Mesenchymal stem cell (in vitro differentiated cells and primary cell): ENCODE measurements around the gene MRPS34.

Experiments
- DNase-seq: peaks from one replicate; pipeline ENCODE4 v3.0.0-alpha.2; 2013
- H2AFZ ChIP-seq: one replicate; pipeline ENCODE4 v1.6.1; 2013; ENCODE audit warnings: low read depth, mild to moderate bottlenecking, control low read depth, inconsistent platforms, low read length, moderate library complexity
- H2AK5ac ChIP-seq: 2 replicates; pipeline ENCODE4 v1.6.1; 2013; ENCODE audit warnings: low read length, moderate library complexity, mild to moderate bottlenecking, inconsistent platforms; ENCODE audit not compliant: severe bottlenecking
- H2BK120ac ChIP-seq: one replicate; pipeline ENCODE4 v1.6.1; 2013; ENCODE audit warnings: low read depth, mild to moderate bottlenecking, inconsistent platforms, low read length, moderate library complexity
- H2BK12ac ChIP-seq, 2 experiments: one replicate each; pipeline ENCODE4 v1.6.1; 2013; ENCODE audit warnings: inconsistent platforms in 2 of 2, low read length in 2 of 2, mild to moderate bottlenecking in 2 of 2, moderate library complexity in 2 of 2, control low read depth in 1 of 2
- H2BK15ac ChIP-seq: one replicate; pipeline ENCODE4 v1.6.1; 2013; ENCODE audit warnings: mild to moderate bottlenecking, low read depth, inconsistent platforms; ENCODE audit not compliant: poor library complexity, severe bottlenecking
- H2BK5ac ChIP-seq: 2 replicates; pipeline ENCODE4 v1.6.1; 2013; ENCODE audit warnings: low read depth, mild to moderate bottlenecking, low read length, control low read depth, inconsistent platforms; ENCODE audit not compliant: poor library complexity, severe bottlenecking
- H3K14ac ChIP-seq, 2 experiments: one replicate each; pipeline ENCODE4 v1.6.1; 2013; ENCODE audit warnings: inconsistent platforms in 2 of 2, low read length in 2 of 2, control low read depth in 1 of 2, mild to moderate bottlenecking in 1 of 2, moderate library complexity in 1 of 2
- H3K18ac ChIP-seq, 2 experiments: one replicate each; pipeline ENCODE4 v1.6.1; 2013; ENCODE audit warnings: inconsistent platforms in 2 of 2, low read length in 2 of 2, control low read depth in 1 of 2, low read depth in 1 of 2, mild to moderate bottlenecking in 1 of 2
- H3K23ac ChIP-seq, 2 experiments: one replicate each; pipeline ENCODE4 v1.6.1; 2013; ENCODE audit warnings: inconsistent platforms in 2 of 2, low read length in 2 of 2, mild to moderate bottlenecking in 2 of 2, moderate library complexity in 2 of 2, control low read depth in 1 of 2
- H3K27ac ChIP-seq: 2 replicates; pipeline ENCODE4 v1.5.1; 2013; ENCODE audit warnings: mild to moderate bottlenecking, moderate library complexity, low read length, control low read depth, inconsistent platforms; ENCODE audit not compliant: poor library complexity, severe bottlenecking
- H3K27me3 ChIP-seq, 2 experiments: 2 replicates each; pipeline versions ENCODE4 v1.6.1 to v1.7.0; 2013; ENCODE audit warnings: low read length in 2 of 2, mild to moderate bottlenecking in 2 of 2, moderate library complexity in 2 of 2, control low read depth in 1 of 2, inconsistent platforms in 1 of 2; ENCODE audit not compliant: control insufficient read depth in 1 of 2, insufficient read depth in 1 of 2
- H3K36me3 ChIP-seq, 2 experiments: 2 replicates each; pipeline versions ENCODE4 v1.6.1 to v1.7.0; 2013; ENCODE audit warnings: low read length in 2 of 2, control low read depth in 1 of 2, inconsistent platforms in 1 of 2, low read depth in 1 of 2, mild to moderate bottlenecking in 1 of 2; ENCODE audit not compliant: insufficient read depth in 2 of 2, control insufficient read depth in 1 of 2
- H3K4ac ChIP-seq, 2 experiments: one replicate each; pipeline ENCODE4 v1.6.1; 2013; ENCODE audit warnings: inconsistent platforms in 2 of 2, low read length in 2 of 2, mild to moderate bottlenecking in 2 of 2, moderate library complexity in 2 of 2, control low read depth in 1 of 2, low read depth in 1 of 2
- H3K4me1 ChIP-seq: 2 replicates; pipeline ENCODE4 v1.6.1; 2013; ENCODE audit warnings: low read depth, low read length, control low read depth; ENCODE audit not compliant: control insufficient read depth, insufficient read depth
- H3K4me2 ChIP-seq: 2 replicates; pipeline ENCODE4 v1.6.1; 2013; ENCODE audit warnings: low read length, mild to moderate bottlenecking, inconsistent platforms; ENCODE audit not compliant: poor library complexity, severe bottlenecking
- H3K4me3 ChIP-seq, 2 experiments: 2 replicates each; pipeline versions ENCODE4 v1.5.1 to v1.7.0; 2013; ENCODE audit warnings: low read length in 2 of 2, mild to moderate bottlenecking in 2 of 2, control low read depth in 1 of 2, low read depth in 1 of 2; ENCODE audit not compliant: insufficient read depth in 1 of 2
- H3K79me1 ChIP-seq: replicated peaks from 2 replicates; pipeline ENCODE4 v1.6.1; 2013; ENCODE audit warnings: mild to moderate bottlenecking, control low read depth, low read length, inconsistent platforms; ENCODE audit not compliant: poor library complexity, severe bottlenecking
- H3K9ac ChIP-seq: 2 replicates; pipeline ENCODE4 v1.7.0; 2013; ENCODE audit warnings: mild to moderate bottlenecking, low read length, moderate library complexity
- H3K9me3 ChIP-seq: 2 replicates; pipeline ENCODE4 v1.7.0; 2013; ENCODE audit warnings: mild to moderate bottlenecking, low read length; ENCODE audit not compliant: control insufficient read depth
- H4K8ac ChIP-seq: one replicate; pipeline ENCODE4 v1.6.1; 2013; ENCODE audit warnings: inconsistent platforms, mild to moderate bottlenecking, low read length, moderate library complexity
- H4K91ac ChIP-seq: one replicate; pipeline ENCODE4 v1.6.1; 2013; ENCODE audit warnings: mild to moderate bottlenecking, low read length, inconsistent platforms
- WGBS: methylation state at CpG from one replicate; pipeline ENCODE4 v1.1.7; 2013; ENCODE audit warnings: mixed read lengths; 5-methylcytosine and 5-hydroxymethylcytosine counted together

The MRPS34 gene

GRCh38 chr16:1727651-1728624 is 45.0 kb downstream of the MRPS34 start:
- 97% methylated on average over 37 of the region's 37 CpGs for WGBS
- H3K4ac ChIP-seq: no peak overlapping the region
- H2BK5ac ChIP-seq: no peak overlapping the region
- H2BK15ac ChIP-seq: no peak overlapping the region
- H3K18ac ChIP-seq: no peak overlapping the region
- H3K27ac ChIP-seq: no peak overlapping the region
- no peak overlapping the region for H3K4me3 ChIP-seq
- no peak overlapping the region for H2BK120ac ChIP-seq
- H3K4me1 ChIP-seq: peaks cover 7% of the 10 kb centered on the region
- no peak overlapping the region for H3K4me2 ChIP-seq
- no peak overlapping the region for H2AK5ac ChIP-seq
- H4K8ac ChIP-seq: no peak overlapping the region
- no peak overlapping the region for H3K9ac ChIP-seq
- H3K9me3 ChIP-seq: no peaks in the 10 kb centered on the region
- H2AFZ ChIP-seq: no peak overlapping the region
- DNase-seq: no peak
- no peak overlapping the region for H4K91ac ChIP-seq
- peaks cover 59 to 72% of the 10 kb centered on the region in 2 experiments for H3K36me3 ChIP-seq
- no peaks in the 10 kb centered on the region for H3K27me3 ChIP-seq
- peaks cover 51% of the 10 kb centered on the region for H3K79me1 ChIP-seq
- H3K23ac ChIP-seq: no peak overlapping the region
- H3K14ac ChIP-seq: no peak overlapping the region
- no peak overlapping the region for H2BK12ac ChIP-seq

DNA sequence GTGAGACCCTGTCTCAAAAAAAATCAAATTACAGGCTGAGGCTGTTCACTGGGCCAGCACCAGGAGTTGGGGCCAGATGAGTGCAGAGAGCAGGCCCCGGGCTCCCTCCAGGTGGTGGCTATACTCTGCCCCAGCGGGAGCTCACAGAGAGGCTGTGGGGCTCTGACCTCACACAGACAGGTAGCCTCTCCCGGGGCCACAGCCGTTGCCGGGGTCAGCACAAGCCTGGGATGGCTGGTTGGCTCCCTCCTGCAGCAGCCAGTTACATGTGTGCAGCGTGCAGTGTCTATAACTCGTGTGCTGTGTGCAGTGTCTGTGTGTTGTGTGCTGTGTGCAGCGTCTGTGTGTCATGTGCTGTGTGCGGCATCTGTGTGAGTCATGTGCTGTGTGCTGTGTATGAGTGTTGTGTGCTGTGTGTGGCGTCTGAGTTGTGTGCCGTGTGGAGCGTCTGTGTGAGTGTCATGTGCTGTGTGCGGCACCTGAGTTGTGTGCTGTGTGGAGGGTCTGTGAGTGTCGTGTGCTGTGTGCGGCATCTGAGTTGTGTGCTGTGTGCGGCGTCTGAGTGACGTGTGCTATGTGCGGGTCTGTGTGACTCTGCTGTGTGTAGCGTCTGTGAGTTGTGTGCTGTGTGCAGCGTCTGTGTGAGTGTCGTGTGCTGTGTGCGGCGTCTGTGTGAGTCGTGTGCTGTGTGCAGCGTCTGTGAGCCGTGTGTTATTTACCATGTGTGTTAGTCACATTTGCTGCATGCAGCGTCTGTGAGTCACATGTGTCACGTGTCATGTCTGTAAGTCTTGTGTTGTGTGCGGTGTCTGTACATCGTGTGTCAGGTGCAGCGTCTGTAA is 46.1 kb downstream of the MRPS34 start:
- no peak overlapping the region for H2BK5ac ChIP-seq
- no peak overlapping the region for H3K27ac ChIP-seq
- peaks cover 9% of the 10 kb centered on the region for H3K4me1 ChIP-seq
- no peak overlapping the region for H2AFZ ChIP-seq
- peaks cover 49 to 61% of the 10 kb centered on the region in 2 experiments for H3K36me3 ChIP-seq
- no peak overlapping the region for H2BK120ac ChIP-seq
- no peak overlapping the region for H4K8ac ChIP-seq
- no peak overlapping the region for H3K18ac ChIP-seq
- H2BK12ac ChIP-seq: no peak overlapping the region
- H3K4ac ChIP-seq: no peak overlapping the region
- no peak overlapping the region for H2BK15ac ChIP-seq
- H3K9ac ChIP-seq: no peak overlapping the region
- no peak overlapping the region for H2AK5ac ChIP-seq
- H3K23ac ChIP-seq: no peak overlapping the region
- H3K79me1 ChIP-seq: peaks cover 46% of the 10 kb centered on the region
- WGBS: 98% methylated on average over 32 of the region's 32 CpGs
- H3K4me3 ChIP-seq: peak overlapping the region in 1 of 2 experiments; percentile 17
- no peak overlapping the region for H4K91ac ChIP-seq
- DNase-seq: no peak
- no peak overlapping the region for H3K14ac ChIP-seq
- no peak overlapping the region for H3K4me2 ChIP-seq
- H3K27me3 ChIP-seq: no peaks in the 10 kb centered on the region
- no peaks in the 10 kb centered on the region for H3K9me3 ChIP-seq

GRCh38 chr16:1724491-1724890 is 48.4 kb downstream of the MRPS34 start:
- Histone ChIP-seq H2BK5ac (no peak overlapping the region), H4K8ac (no peak overlapping the region), H3K27me3 (no peaks in the 10 kb centered on the region), H3K9ac (no peak overlapping the region), H2BK15ac (no peak overlapping the region), H3K14ac (no peak overlapping the region), H3K4ac (no peak overlapping the region), H3K9me3 (no peaks in the 10 kb centered on the region), H3K4me3 (no peak overlapping the region), H3K36me3 (peaks cover 36 to 47% of the 10 kb centered on the region in 2 experiments), H2AFZ (no peak overlapping the region), H3K79me1 (peaks cover 41% of the 10 kb centered on the region), H2BK120ac (no peak overlapping the region), H3K23ac (no peak overlapping the region), H2AK5ac (no peak overlapping the region), H2BK12ac (no peak overlapping the region), H4K91ac (no peak overlapping the region), H3K27ac (no peak overlapping the region), H3K18ac (no peak overlapping the region), H3K4me1 (peaks cover 15% of the 10 kb centered on the region), H3K4me2 (no peak overlapping the region)
- DNase-seq: no peak
- 93% methylated on average over 12 of the region's 12 CpGs for WGBS
